H1 (cell line): ENCODE results near the gene H2AZ2. TPM values are rescaled to one million over a fixed set of nuclear protein-coding genes. Genes with fewer than 3 reads are reported as not detected.

Source experiments
- TAF1 ChIP-seq: IDR thresholded peaks from 2 replicates; pipeline ENCODE4 v1.6.1; 2011; ENCODE audit warnings: mild to moderate bottlenecking, low read depth, low read length
- polyA plus RNA-seq, 7 experiments: library from polyadenylated mRNA; depleted of rRNA in 3 of 7; stranded (reverse) in 5 of 7; unstranded in 2 of 7; fragments of >200 nt in 5 of 7; fragments of 200-250 nt in 2 of 7; gene quantifications; 1 replicate in 5 of 7; 2 replicates in 1 of 7; 4 replicates in 1 of 7; pipeline versions ENCODE4 v1.2.1 to v1.2.3, GENCODE V29; 2011 to 2013; ENCODE audit warnings: missing spikeins in 2 of 7, mixed read lengths in 2 of 7
- total RNA-seq: library from RNA; stranded (reverse); fragmentation: NEBNext Ultra II Directional; extraction: Animal tissue kit (Norgen Biotek cat#: 25700); gene quantifications from 2 replicates; pipeline ENCODE4 v1.2.1, GENCODE V29; 2021
- TF ChIP-seq, protein P1 (sequence below): fragments of 300-600 bp; sonication (generic); IDR thresholded peaks from 2 replicates; pipeline ENCODE4 v1.7.1; 2012; ENCODE audit warnings: low read length, moderate library complexity, mild to moderate bottlenecking, inconsistent platforms; ENCODE audit not compliant: insufficient replicate concordance

H2AZ2 gene
- total and polyA plus RNA-seq, 2 of the 8 experiments (the other 6 are each of a cell fraction or from before 2014, with no cell fraction given) = 168 to 187 TPM

DNA sequence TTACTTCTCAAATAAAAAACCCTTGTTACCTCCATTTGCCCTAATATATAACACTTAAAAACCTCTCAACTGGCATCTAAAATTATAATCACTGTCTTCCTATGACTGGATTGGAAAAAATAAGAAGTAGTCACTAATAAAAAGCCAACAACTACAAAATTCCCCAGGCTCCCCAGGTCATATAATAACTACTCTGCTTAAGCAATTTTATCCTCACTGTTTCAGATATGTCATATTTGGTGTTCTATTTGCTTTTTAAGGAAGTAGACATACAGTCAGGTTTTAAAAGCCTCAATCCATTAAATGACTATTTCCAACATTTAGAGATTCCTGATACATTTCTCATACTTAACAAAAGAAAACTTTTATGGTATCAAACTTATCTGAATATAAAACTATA is 2.4 kb downstream of the H2AZ2 start (continued):
- TF ChIP-seq, protein P1, sequence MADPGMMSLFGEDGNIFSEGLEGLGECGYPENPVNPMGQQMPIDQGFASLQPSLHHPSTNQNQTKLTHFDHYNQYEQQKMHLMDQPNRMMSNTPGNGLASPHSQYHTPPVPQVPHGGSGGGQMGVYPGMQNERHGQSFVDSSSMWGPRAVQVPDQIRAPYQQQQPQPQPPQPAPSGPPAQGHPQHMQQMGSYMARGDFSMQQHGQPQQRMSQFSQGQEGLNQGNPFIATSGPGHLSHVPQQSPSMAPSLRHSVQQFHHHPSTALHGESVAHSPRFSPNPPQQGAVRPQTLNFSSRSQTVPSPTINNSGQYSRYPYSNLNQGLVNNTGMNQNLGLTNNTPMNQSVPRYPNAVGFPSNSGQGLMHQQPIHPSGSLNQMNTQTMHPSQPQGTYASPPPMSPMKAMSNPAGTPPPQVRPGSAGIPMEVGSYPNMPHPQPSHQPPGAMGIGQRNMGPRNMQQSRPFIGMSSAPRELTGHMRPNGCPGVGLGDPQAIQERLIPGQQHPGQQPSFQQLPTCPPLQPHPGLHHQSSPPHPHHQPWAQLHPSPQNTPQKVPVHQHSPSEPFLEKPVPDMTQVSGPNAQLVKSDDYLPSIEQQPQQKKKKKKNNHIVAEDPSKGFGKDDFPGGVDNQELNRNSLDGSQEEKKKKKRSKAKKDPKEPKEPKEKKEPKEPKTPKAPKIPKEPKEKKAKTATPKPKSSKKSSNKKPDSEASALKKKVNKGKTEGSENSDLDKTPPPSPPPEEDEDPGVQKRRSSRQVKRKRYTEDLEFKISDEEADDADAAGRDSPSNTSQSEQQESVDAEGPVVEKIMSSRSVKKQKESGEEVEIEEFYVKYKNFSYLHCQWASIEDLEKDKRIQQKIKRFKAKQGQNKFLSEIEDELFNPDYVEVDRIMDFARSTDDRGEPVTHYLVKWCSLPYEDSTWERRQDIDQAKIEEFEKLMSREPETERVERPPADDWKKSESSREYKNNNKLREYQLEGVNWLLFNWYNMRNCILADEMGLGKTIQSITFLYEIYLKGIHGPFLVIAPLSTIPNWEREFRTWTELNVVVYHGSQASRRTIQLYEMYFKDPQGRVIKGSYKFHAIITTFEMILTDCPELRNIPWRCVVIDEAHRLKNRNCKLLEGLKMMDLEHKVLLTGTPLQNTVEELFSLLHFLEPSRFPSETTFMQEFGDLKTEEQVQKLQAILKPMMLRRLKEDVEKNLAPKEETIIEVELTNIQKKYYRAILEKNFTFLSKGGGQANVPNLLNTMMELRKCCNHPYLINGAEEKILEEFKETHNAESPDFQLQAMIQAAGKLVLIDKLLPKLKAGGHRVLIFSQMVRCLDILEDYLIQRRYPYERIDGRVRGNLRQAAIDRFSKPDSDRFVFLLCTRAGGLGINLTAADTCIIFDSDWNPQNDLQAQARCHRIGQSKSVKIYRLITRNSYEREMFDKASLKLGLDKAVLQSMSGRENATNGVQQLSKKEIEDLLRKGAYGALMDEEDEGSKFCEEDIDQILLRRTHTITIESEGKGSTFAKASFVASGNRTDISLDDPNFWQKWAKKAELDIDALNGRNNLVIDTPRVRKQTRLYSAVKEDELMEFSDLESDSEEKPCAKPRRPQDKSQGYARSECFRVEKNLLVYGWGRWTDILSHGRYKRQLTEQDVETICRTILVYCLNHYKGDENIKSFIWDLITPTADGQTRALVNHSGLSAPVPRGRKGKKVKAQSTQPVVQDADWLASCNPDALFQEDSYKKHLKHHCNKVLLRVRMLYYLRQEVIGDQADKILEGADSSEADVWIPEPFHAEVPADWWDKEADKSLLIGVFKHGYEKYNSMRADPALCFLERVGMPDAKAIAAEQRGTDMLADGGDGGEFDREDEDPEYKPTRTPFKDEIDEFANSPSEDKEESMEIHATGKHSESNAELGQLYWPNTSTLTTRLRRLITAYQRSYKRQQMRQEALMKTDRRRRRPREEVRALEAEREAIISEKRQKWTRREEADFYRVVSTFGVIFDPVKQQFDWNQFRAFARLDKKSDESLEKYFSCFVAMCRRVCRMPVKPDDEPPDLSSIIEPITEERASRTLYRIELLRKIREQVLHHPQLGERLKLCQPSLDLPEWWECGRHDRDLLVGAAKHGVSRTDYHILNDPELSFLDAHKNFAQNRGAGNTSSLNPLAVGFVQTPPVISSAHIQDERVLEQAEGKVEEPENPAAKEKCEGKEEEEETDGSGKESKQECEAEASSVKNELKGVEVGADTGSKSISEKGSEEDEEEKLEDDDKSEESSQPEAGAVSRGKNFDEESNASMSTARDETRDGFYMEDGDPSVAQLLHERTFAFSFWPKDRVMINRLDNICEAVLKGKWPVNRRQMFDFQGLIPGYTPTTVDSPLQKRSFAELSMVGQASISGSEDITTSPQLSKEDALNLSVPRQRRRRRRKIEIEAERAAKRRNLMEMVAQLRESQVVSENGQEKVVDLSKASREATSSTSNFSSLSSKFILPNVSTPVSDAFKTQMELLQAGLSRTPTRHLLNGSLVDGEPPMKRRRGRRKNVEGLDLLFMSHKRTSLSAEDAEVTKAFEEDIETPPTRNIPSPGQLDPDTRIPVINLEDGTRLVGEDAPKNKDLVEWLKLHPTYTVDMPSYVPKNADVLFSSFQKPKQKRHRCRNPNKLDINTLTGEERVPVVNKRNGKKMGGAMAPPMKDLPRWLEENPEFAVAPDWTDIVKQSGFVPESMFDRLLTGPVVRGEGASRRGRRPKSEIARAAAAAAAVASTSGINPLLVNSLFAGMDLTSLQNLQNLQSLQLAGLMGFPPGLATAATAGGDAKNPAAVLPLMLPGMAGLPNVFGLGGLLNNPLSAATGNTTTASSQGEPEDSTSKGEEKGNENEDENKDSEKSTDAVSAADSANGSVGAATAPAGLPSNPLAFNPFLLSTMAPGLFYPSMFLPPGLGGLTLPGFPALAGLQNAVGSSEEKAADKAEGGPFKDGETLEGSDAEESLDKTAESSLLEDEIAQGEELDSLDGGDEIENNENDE = no peak
- TF ChIP-seq TAF1 = no peak
